ENCODE data around the gene TST.

TST gene

GRCh38 chr22:37000676-37001534, 18.3 kb downstream of the TST start:
- Histone ChIP-seq H2BK12ac (ENCODE audit: low read length) (no peak overlapping the region), H3K9ac (ENCODE audit: low read length) (no peak overlapping the region), H2AFZ (ENCODE audit: insufficient read depth, low read length, poor library complexity) (no peak overlapping the region), H3K23ac (ENCODE audit: low read length) (no peak overlapping the region), H2BK120ac (ENCODE audit: insufficient read depth, low read length, poor library complexity) (no peak overlapping the region), H4K12ac (ENCODE audit: low read depth, low read length) (no peak overlapping the region), H3K4me3 (ENCODE audit: low read depth, low read length) (no peak overlapping the region), H3K18ac (ENCODE audit: low read length) (no peak overlapping the region), H3K79me1 (ENCODE audit: low read length) (no peaks in the 10 kb centered on the region), H4K8ac (ENCODE audit: low read depth, low read length) (no peak overlapping the region), H3K14ac (ENCODE audit: low read length) (no peak overlapping the region), H3K79me2 (ENCODE audit: control insufficient read depth, insufficient read depth, low read length, poor library complexity) (no peaks in the 10 kb centered on the region), H3K4me2 (ENCODE audit: low read length) (no peak overlapping the region), H3K36me3 (ENCODE audit: control insufficient read depth in 1 of 2, insufficient read depth in 2 of 2, low read length in 2 of 2) (no peaks in the 10 kb centered on the region), H2AK5ac (ENCODE audit: low read length) (no peak overlapping the region), H3K27me3 (ENCODE audit: insufficient read depth, low read length) (no peaks in the 10 kb centered on the region), H3K4ac (ENCODE audit: low read depth, low read length) (no peak overlapping the region), H2BK5ac (ENCODE audit: low read depth, low read length, poor library complexity) (no peak overlapping the region), H3K4me1 (ENCODE audit: control insufficient read depth in 1 of 2, insufficient read depth in 2 of 2, low read length in 2 of 2) (peaks cover 4 to 8% of the 10 kb centered on the region in 2 experiments), H3K9me3 (ENCODE audit: insufficient read depth, low read depth, low read length) (no peaks in the 10 kb centered on the region), H4K91ac (ENCODE audit: low read depth, low read length) (no peak overlapping the region), H3K27ac (ENCODE audit: low read depth, low read length) (no peak overlapping the region)
- DNase-seq, result no peak
- no CpG with 5 or more reads among the region's 11 CpGs for WGBS (ENCODE audit: extremely low coverage, insufficient coverage, insufficient read length)

DNA sequence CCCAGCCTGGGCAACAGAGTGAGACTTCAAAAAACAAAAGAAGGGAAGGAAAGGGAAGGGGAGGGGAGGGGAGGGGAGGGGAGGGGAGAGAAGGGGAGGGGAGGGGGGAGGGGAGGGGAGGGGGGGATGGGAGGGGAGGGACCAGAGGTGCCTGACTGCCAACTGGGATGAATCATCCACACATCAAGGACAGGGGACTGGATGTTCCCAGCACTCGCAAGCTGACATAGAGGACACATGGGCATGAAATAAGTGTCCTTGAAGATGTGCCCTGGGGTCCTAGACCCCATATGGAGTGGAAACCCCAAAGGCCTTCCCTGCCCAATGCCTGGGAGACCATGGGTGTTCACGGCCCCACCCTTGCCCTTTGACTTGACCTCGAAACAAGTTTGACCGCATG, 19.8 kb downstream of the TST start:
- Histone ChIP-seq H3K9ac (ENCODE audit: low read length) (no peak overlapping the region), H3K4me2 (ENCODE audit: low read length) (no peak overlapping the region), H3K18ac (ENCODE audit: low read length) (no peak overlapping the region), H2AFZ (ENCODE audit: insufficient read depth, low read length, poor library complexity) (no peak overlapping the region), H3K79me1 (ENCODE audit: low read length) (no peaks in the 10 kb centered on the region), H3K79me2 (ENCODE audit: control insufficient read depth, insufficient read depth, low read length, poor library complexity) (no peaks in the 10 kb centered on the region), H3K23ac (ENCODE audit: low read length) (no peak overlapping the region), H3K36me3 (ENCODE audit: control insufficient read depth in 1 of 2, insufficient read depth in 2 of 2, low read length in 2 of 2) (no peaks in the 10 kb centered on the region), H3K4me1 (ENCODE audit: control insufficient read depth in 1 of 2, insufficient read depth in 2 of 2, low read length in 2 of 2) (peaks cover 4 to 8% of the 10 kb centered on the region in 2 experiments), H3K27ac (ENCODE audit: low read depth, low read length) (no peak overlapping the region), H3K27me3 (ENCODE audit: insufficient read depth, low read length) (no peaks in the 10 kb centered on the region), H2BK120ac (ENCODE audit: insufficient read depth, low read length, poor library complexity) (no peak overlapping the region), H2BK12ac (ENCODE audit: low read length) (no peak overlapping the region), H2AK5ac (ENCODE audit: low read length) (no peak overlapping the region), H3K4ac (ENCODE audit: low read depth, low read length) (no peak overlapping the region), H4K91ac (ENCODE audit: low read depth, low read length) (no peak overlapping the region), H2BK5ac (ENCODE audit: low read depth, low read length, poor library complexity) (no peak overlapping the region), H3K14ac (ENCODE audit: low read length) (no peak overlapping the region), H4K12ac (ENCODE audit: low read depth, low read length) (no peak overlapping the region), H3K4me3 (ENCODE audit: low read depth, low read length) (no peak overlapping the region), H4K8ac (ENCODE audit: low read depth, low read length) (no peak overlapping the region), H3K9me3 (ENCODE audit: insufficient read depth, low read depth, low read length) (no peaks in the 10 kb centered on the region)
- no CpG with 5 or more reads among the region's 4 CpGs for WGBS (ENCODE audit: extremely low coverage, insufficient coverage, insufficient read length)
- no peak for DNase-seq

- peak in 1 of 2 donors; percentile 26 for DNase-seq
- Histone ChIP-seq H3K9ac (ENCODE audit: low read length) (no peak overlapping the region), H3K79me2 (ENCODE audit: control insufficient read depth, insufficient read depth, low read length, poor library complexity) (no peaks in the 10 kb centered on the region), H3K14ac (ENCODE audit: low read length) (no peak overlapping the region), H3K79me1 (ENCODE audit: low read length) (no peaks in the 10 kb centered on the region), H3K9me3 (ENCODE audit: insufficient read depth, low read depth, low read length) (no peaks in the 10 kb centered on the region), H3K4me1 (ENCODE audit: control insufficient read depth in 1 of 2, insufficient read depth in 2 of 2, low read length in 2 of 2) (peaks cover 4 to 8% of the 10 kb centered on the region in 2 experiments), H3K27ac (ENCODE audit: low read depth, low read length) (no peak overlapping the region), H3K27me3 (ENCODE audit: insufficient read depth, low read length) (no peaks in the 10 kb centered on the region), H3K4ac (ENCODE audit: low read depth, low read length) (no peak overlapping the region), H2AFZ (ENCODE audit: insufficient read depth, low read length, poor library complexity) (no peak overlapping the region), H2BK12ac (ENCODE audit: low read length) (no peak overlapping the region), H3K4me3 (ENCODE audit: low read depth, low read length) (no peak overlapping the region), H3K4me2 (ENCODE audit: low read length) (no peak overlapping the region), H4K8ac (ENCODE audit: low read depth, low read length) (no peak overlapping the region), H3K23ac (ENCODE audit: low read length) (no peak overlapping the region), H3K18ac (ENCODE audit: low read length) (no peak overlapping the region), H2BK5ac (ENCODE audit: low read depth, low read length, poor library complexity) (no peak overlapping the region), H2AK5ac (ENCODE audit: low read length) (no peak overlapping the region), H4K12ac (ENCODE audit: low read depth, low read length) (no peak overlapping the region), H3K36me3 (ENCODE audit: control insufficient read depth in 1 of 2, insufficient read depth in 2 of 2, low read length in 2 of 2) (no peaks in the 10 kb centered on the region), H2BK120ac (ENCODE audit: insufficient read depth, low read length, poor library complexity) (no peak overlapping the region), H4K91ac (ENCODE audit: low read depth, low read length) (no peak overlapping the region)
- no CpG with 5 or more reads among the region's 9 CpGs for whole genome bisulfite sequencing (ENCODE audit: extremely low coverage, insufficient coverage, insufficient read length)
Observed at GRCh38 chr22:36998620-36999351, 20.5 kb downstream of the TST start.

- no peak overlapping the region for H4K12ac ChIP-seq (ENCODE audit: low read depth, low read length)
- H3K79me2 ChIP-seq (ENCODE audit: control insufficient read depth, insufficient read depth, low read length, poor library complexity), result no peaks in the 10 kb centered on the region
- DNase-seq, result no peak
- H2AK5ac ChIP-seq (ENCODE audit: low read length), result no peak overlapping the region
- H3K4me3 ChIP-seq (ENCODE audit: low read depth, low read length), result no peak overlapping the region
- no peak overlapping the region for H3K4me2 ChIP-seq (ENCODE audit: low read length)
- H4K91ac ChIP-seq (ENCODE audit: low read depth, low read length), result no peak overlapping the region
- peaks cover 4 to 8% of the 10 kb centered on the region in 2 experiments for H3K4me1 ChIP-seq (ENCODE audit: control insufficient read depth in 1 of 2, insufficient read depth in 2 of 2, low read length in 2 of 2)
- no CpG with 5 or more reads among the region's 2 CpGs for WGBS (ENCODE audit: extremely low coverage, insufficient coverage, insufficient read length)
- H3K27me3 ChIP-seq (ENCODE audit: insufficient read depth, low read length), result no peaks in the 10 kb centered on the region
- H3K27ac ChIP-seq (ENCODE audit: low read depth, low read length), result no peak overlapping the region
- no peak overlapping the region for H3K14ac ChIP-seq (ENCODE audit: low read length)
- H2BK5ac ChIP-seq (ENCODE audit: low read depth, low read length, poor library complexity), result no peak overlapping the region
- H3K23ac ChIP-seq (ENCODE audit: low read length), result no peak overlapping the region
- no peak overlapping the region for H2BK120ac ChIP-seq (ENCODE audit: insufficient read depth, low read length, poor library complexity)
- no peak overlapping the region for H2AFZ ChIP-seq (ENCODE audit: insufficient read depth, low read length, poor library complexity)
- no peaks in the 10 kb centered on the region for H3K36me3 ChIP-seq (ENCODE audit: control insufficient read depth in 1 of 2, insufficient read depth in 2 of 2, low read length in 2 of 2)
- H3K18ac ChIP-seq (ENCODE audit: low read length), result no peak overlapping the region
- no peak overlapping the region for H2BK12ac ChIP-seq (ENCODE audit: low read length)
- no peaks in the 10 kb centered on the region for H3K79me1 ChIP-seq (ENCODE audit: low read length)
- no peak overlapping the region for H3K9ac ChIP-seq (ENCODE audit: low read length)
- no peak overlapping the region for H3K4ac ChIP-seq (ENCODE audit: low read depth, low read length)
- no peak overlapping the region for H4K8ac ChIP-seq (ENCODE audit: low read depth, low read length)
- H3K9me3 ChIP-seq (ENCODE audit: insufficient read depth, low read depth, low read length), result no peaks in the 10 kb centered on the region
Observed at GRCh38 chr22:36997746-36998145, 21.5 kb downstream of the TST start.

Data from trophoblast cell (in vitro differentiated cells and primary cell).